Lower lobe of right lung (tissue), 2 donors: ENCODE measurements around the gene APLP2. TPM values are rescaled to one million over a fixed set of nuclear protein-coding genes. Genes with fewer than 3 reads are reported as not detected.

Experiments used
- ATAC-seq, 2 donors: fragments of 200-7000 bp; cut with Tn5 transposase; one replicate each; pipeline ENCODE4 v1.9.1; 2020 to 2022; ENCODE audit warnings: mild to moderate bottlenecking in 2 of 2, moderate library complexity in 2 of 2
- DNase-seq: peaks from one replicate; pipeline ENCODE4 v3.0.0-alpha.2; 2020
- H3K27ac ChIP-seq: fragments of 200-600 bp; one replicate; pipeline ENCODE4 v1.8.0; 2022
- H3K27me3 ChIP-seq: fragments of 200-600 bp; one replicate; pipeline ENCODE4 v1.8.0; 2022; ENCODE audit warnings: low read depth
- H3K36me3 ChIP-seq: fragments of 200-600 bp; one replicate; pipeline ENCODE4 v1.8.0; 2022; ENCODE audit warnings: mild to moderate bottlenecking
- H3K4me1 ChIP-seq: fragments of 200-600 bp; one replicate; pipeline ENCODE4 v1.8.0; 2022
- H3K4me3 ChIP-seq: fragments of 200-600 bp; one replicate; pipeline ENCODE4 v1.8.0; 2022; ENCODE audit warnings: mild to moderate bottlenecking
- H3K9me3 ChIP-seq: fragments of 200-600 bp; one replicate; pipeline ENCODE4 v1.8.0; 2022
- intact Hi-C: fragments of 100-400 bp; cut with DNase I; formaldehyde crosslinking; loops from one replicate; pipeline ENCODE4 v1.11.0; 2022
- total RNA-seq: library from RNA; stranded (reverse); fragmentation: NEBNext Ultra II Directional; extraction: Animal tissue kit (Norgen Biotek cat#: 25700); gene quantifications from one replicate; pipeline ENCODE4 v1.2.1, GENCODE V29; 2021
- TF ChIP-seq, protein P1 (sequence below): fragments of 200-600 bp; IDR thresholded peaks from one replicate; pipeline ENCODE4 v1.8.0; 2022; ENCODE audit warnings: antibody characterized with exemption, mild to moderate bottlenecking
- donor health status: DM: no; HTN: yes; CAD: no; lungs with severe emphysema.

The APLP2 gene
- total RNA-seq, 1 donor from 2014 or later, result 582 TPM

DNA sequence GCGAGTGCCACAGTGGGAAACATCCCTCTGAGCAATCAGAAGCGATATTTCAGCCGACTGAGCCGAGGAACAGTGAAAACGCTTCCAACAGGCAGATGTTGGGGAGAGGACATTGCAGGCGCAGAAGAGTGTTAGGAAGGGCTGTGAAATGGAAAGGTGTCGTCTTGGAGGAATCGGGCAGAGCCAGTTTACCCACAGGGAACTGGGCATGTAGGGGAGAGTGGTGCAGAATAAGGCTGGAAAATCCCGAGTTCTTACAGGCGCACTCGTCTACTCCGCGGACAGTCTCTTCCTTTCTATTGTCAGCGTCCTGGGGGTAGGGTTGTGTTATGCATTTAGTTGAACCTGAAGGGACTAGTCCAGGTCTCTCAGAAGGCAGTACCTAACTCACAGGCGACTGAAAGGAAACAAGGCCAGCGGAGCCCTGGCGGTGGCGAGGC is 1.1 kb upstream of the APLP2 start:
- DNase-seq (no peak), ATAC-seq (no peak)

DNA sequence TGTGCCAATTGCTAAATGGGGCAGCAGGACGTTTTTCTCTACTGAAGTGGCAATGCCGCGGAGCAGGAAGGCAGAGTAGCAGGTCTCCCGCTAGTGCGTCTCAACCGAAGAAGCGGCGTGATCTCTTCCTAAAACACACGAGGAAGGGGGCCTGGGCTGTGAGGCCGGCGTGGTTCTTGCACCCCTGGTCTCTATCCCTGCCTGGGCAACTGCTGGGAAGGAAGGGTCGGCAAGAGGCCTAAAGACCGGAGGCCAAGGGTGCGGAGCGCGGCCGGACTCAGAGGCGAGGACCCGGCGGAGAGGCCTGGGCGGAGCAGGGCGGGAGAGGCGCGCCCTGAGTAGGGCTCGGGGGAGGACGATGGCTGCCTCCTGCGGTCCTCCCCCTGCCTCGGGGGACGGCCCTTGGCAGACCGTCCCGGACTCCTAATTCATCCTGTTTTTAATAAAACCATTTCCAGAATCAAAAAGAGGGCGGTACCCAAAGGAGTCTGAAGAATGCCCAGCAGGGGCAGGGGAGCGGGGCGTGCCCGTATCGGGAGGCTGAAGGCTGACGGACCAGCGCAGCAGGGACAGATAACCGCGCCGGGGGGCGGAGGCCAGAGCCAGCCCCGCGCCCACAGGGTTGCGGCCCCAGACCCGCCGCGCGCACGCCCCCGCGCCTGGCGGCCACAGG is 572 bp upstream of the APLP2 start:
- TF ChIP-seq, protein P1, sequence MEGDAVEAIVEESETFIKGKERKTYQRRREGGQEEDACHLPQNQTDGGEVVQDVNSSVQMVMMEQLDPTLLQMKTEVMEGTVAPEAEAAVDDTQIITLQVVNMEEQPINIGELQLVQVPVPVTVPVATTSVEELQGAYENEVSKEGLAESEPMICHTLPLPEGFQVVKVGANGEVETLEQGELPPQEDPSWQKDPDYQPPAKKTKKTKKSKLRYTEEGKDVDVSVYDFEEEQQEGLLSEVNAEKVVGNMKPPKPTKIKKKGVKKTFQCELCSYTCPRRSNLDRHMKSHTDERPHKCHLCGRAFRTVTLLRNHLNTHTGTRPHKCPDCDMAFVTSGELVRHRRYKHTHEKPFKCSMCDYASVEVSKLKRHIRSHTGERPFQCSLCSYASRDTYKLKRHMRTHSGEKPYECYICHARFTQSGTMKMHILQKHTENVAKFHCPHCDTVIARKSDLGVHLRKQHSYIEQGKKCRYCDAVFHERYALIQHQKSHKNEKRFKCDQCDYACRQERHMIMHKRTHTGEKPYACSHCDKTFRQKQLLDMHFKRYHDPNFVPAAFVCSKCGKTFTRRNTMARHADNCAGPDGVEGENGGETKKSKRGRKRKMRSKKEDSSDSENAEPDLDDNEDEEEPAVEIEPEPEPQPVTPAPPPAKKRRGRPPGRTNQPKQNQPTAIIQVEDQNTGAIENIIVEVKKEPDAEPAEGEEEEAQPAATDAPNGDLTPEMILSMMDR, result peak; percentile 5
- Histone ChIP-seq H3K4me1 (peaks cover 41% of the 10 kb centered on the region), H3K36me3 (no peaks in the 10 kb centered on the region), H3K9me3 (no peaks in the 10 kb centered on the region), H3K27ac (peak overlapping the region; percentile 95), H3K4me3 (peak overlapping the region; percentile 78), H3K27me3 (no peaks in the 10 kb centered on the region)
- peak; percentile 78 to 82 for ATAC-seq
- intact Hi-C loops, result no loop called here
- DNase-seq, result no peak

More for the DNA sequence above, 1.1 kb upstream of the APLP2 start:
- Histone ChIP-seq H3K36me3 (no peaks in the 10 kb centered on the region), H3K4me1 (peaks cover 39% of the 10 kb centered on the region), H3K9me3 (no peaks in the 10 kb centered on the region), H3K27ac (peak overlapping the region; percentile 95), H3K27me3 (no peaks in the 10 kb centered on the region), H3K4me3 (peak overlapping the region; percentile 78)
- TF ChIP-seq, protein P1, result no peak
- intact Hi-C loops, result no loop called here

DNA sequence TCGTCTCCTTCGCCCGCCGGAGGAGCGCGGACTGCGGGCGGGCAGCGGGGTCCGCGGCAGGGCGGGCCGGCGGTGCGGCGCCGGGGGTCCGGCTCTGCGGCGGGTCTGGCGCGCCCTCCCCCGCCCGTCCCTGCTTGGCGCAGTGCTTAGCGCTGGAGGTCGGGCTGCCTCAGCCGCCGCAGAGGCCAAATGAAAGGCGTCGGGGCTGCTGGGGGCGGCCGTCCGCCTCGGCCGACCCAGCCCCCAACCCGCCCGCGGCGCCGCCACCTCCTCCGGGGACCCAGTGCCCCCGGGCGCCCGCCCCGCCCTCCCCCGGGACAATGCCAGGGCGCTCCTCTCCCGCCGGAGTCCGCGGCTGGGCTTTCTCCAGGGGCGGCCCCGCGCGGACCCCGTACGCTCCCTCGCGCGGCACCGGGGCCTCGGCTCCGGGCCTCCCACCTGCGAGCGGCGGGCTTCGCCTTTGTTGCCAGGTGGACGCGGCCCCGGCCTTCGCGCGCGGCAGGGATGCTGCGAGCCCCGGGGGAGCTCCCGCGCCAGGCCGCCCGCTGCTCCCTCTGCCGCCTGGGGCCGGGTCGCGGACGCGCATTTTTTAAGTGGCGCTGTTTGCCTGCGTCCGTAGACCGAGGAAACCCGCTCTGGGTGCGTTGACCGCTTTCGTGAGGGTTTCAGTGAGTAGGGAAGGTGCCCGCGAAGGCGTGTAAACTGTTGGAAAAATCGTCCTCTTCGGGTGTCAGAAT is 583 bp downstream of the APLP2 start:
- peak; percentile 11 to 31 for ATAC-seq
- Histone ChIP-seq H3K27me3 (no peaks in the 10 kb centered on the region), H3K4me1 (peaks cover 41% of the 10 kb centered on the region), H3K27ac (peak overlapping the region; percentile 95), H3K4me3 (peak overlapping the region; percentile 78), H3K9me3 (no peaks in the 10 kb centered on the region), H3K36me3 (no peaks in the 10 kb centered on the region)
- TF ChIP-seq, protein P1, result peak; percentile 14
- intact Hi-C loops, result loop anchor here (10.0 kb wide), 1 partner anchor 55 kb away; no protein-coding TSS in a partner anchor
- peak; percentile 65 for DNase-seq

DNA sequence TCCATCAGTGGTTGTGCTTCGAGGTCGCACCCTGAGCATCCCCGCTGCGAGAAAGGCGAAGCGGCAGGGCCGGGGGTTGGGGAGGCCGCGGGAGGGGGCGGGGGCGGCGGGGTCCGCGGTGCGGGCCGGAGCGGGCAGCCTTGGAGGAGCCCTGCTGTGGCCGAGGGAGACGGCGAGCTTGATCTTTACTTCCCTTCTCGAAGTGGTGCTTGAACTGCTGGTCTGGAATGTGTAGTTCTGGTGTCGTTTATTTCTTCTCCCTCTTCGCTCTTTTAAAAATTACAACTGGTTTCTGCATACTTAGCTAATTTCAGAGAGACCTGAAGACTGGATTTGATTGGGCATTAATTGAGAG is 1.1 kb downstream of the APLP2 start:
- TF ChIP-seq, protein P1, result no peak
- no peaks in the 10 kb centered on the region for H3K9me3 ChIP-seq
- peak overlapping the region; percentile 95 for H3K27ac ChIP-seq
- H3K4me1 ChIP-seq, result peaks cover 41% of the 10 kb centered on the region
- intact Hi-C loops, result loop anchor here (10.0 kb wide), 1 partner anchor 54 kb away; no protein-coding TSS in a partner anchor
- ATAC-seq (peak; percentile 63 to 70), DNase-seq (peak; percentile 74)
- H3K36me3 ChIP-seq, result no peaks in the 10 kb centered on the region
- peak overlapping the region; percentile 78 for H3K4me3 ChIP-seq
- no peaks in the 10 kb centered on the region for H3K27me3 ChIP-seq

DNA sequence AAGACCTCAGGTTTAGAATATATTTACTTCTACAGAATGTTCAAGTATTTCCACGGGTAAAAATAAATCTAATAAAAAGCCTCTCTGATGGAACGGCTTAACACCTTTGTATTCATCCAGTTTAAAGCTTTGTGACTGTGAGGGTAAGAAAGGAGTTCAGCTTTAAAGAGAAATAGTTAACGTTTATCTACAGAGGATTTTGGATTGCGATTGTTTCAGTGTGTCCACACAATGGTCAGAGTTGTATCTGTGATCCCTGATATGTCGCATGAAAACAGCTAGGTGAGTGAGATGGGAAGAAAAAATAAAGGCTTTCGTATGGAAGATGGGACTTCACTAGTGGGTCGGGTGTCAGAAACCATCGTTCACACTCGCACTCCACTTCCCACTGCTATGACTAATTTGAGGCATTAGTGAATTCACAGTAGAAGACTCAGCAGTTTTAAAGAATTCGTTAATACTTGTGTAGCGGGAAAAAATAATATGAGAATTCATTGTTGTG is 1.6 kb downstream of the APLP2 start:
- peak overlapping the region; percentile 95 for H3K27ac ChIP-seq
- H3K4me3 ChIP-seq, result peak overlapping the region; percentile 78
- intact Hi-C loops, result loop anchor here (10.0 kb wide), 1 partner anchor 54 kb away; no protein-coding TSS in a partner anchor

More for the DNA sequence above, 1.6 kb downstream of the APLP2 start:
- ATAC-seq, result peak in 1 of 2 donors; percentile 31
- DNase-seq, result no peak
- H3K27me3 ChIP-seq, result no peaks in the 10 kb centered on the region
- H3K9me3 ChIP-seq, result no peaks in the 10 kb centered on the region
- no peaks in the 10 kb centered on the region for H3K36me3 ChIP-seq
- TF ChIP-seq, protein P1, result no peak
- H3K4me1 ChIP-seq, result peaks cover 44% of the 10 kb centered on the region
